ENCODE data around the gene FAM181A. TPM values are rescaled to one million over a fixed set of nuclear protein-coding genes. Genes with fewer than 3 reads are reported as not detected.

Gene FAM181A
- total RNA-seq, result not detected in 2 replicates

DNA sequence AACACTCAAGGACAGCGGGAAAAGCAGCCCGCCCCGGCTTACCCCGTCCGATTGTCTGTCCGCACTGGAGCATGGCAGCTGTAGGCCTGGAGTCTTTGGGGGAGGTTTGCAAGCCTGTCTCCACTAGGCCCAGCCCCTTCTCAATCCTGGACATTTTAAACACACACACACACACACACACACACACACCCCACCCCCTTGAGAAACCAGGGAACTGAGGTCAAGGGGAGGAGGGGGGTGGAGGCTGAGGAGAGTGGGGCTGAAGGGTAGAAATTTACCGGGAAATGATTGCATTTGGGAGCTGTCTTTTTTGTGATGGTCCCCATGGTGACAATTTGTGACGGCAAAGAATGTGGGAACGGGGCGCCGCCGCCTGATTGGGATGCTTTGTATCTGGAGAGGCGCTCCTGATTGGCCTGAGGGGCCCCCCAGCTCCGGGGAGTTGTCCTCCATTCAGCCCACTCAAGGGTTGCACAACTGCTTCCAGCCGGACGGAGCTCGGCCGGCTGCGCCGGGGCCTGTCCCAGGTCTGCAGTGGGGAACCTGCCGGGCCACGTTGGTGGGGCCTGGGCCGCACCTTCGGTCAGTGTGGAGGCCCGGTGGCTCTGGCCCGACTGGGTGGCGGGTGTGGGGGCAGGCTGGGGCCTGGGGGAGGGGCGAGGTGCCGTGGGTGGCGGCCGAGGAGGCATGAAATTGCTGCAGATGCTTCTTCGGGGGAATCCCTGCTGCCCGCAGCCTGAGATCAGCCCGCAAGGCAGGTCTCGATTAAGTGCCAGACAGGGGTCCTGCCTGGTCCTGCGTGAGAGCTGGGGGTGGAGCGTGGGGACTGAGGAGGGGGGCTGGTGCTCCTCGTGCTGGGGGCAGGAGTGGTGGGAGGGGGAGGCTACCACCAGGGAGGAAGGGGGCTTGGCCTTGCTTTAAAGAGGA lies at the start of gene FAM181A:
Gene FAM181A, plus strand, starts transcription at position 472 of the 927 bp plus-strand sequence. CDS start 942 bp downstream, outside the sequence.

DNA sequence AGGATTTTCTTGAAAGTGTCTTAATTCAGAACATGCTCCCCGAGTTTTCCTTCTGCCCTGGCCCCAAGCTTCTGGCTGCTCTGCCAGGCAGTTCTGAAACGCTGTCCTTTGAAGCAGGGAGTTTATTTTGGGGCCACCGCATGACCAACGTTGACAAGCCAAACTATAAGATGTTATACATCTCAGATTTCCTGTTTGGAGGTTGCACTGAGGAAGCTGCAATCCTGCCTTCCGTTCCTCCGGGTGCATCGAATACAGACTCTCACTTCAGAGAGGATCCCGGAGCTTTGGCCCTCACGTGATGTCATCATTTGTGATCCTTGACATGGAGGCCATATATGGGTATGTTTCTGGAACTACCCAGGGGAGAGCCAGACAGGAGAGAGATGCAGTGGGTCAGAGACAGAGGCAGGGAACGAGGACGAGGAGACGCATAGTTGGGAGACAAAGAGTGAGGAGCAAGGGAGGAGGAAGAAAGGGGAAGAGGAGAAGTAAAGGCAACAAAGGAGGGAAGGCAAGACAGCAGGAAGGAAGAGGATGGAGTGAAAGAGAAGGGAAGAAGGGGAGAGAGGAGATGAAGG lies 49.4 kb downstream of the FAM181A start, which contains the start of gene ASB2:
Gene ASB2, minus strand, starts transcription at position 94 of the 581 bp plus-strand sequence. CDS start 12,031 bp downstream, outside the sequence.

Small RNAs within 50 kb of the gene (small RNA-seq; reads per million reads assigned to genes)
- gene MIR4506, result not detected

Other genes with a start within 250 kb of the FAM181A start
- gene PRIMA1, start 138.9 kb upstream of the FAM181A start, total RNA-seq, result not detected in 2 replicates
- gene ASB2, start 49.2 kb downstream of the FAM181A start, total RNA-seq, result under 0.01 TPM in 1 of 2 replicates, not detected in the other
- gene CCDC197, start 70.0 kb downstream of the FAM181A start, total RNA-seq, result not detected in 2 replicates
- 0.73 and 0.98 TPM in 2 replicates for gene OTUB2, start 99.0 kb downstream of the FAM181A start, total RNA-seq
- gene DDX24, start 153.9 kb downstream of the FAM181A start, total RNA-seq, result 91.5 and 106 TPM in 2 replicates
- gene IFI27L1, start 154.0 kb downstream of the FAM181A start, total RNA-seq, result 8.2 and 12.1 TPM in 2 replicates
- gene IFI27, start 183.4 kb downstream of the FAM181A start, total RNA-seq, result 17.2 and 29.0 TPM in 2 replicates
- gene IFI27L2, start 202.3 kb downstream of the FAM181A start, total RNA-seq, result 37.7 and 59.2 TPM in 2 replicates
- gene PPP4R4, start 247.0 kb downstream of the FAM181A start, total RNA-seq, result 0.37 and 0.39 TPM in 2 replicates

Data from subcutaneous preadipocyte (primary cell).